NCI-H510A (cell line): ENCODE results near the gene ZKSCAN8.
"Not testable (repeated sequence)": the region's sequence is repeated elsewhere in the genome, so short reads cannot be mapped to it uniquely, and the experiment has no call there.

Experiments used
- DNase-seq: peaks from one replicate; lab custom pipeline; 2025; lab: John Stamatoyannopoulos, UW

Gene ZKSCAN8

DNA sequence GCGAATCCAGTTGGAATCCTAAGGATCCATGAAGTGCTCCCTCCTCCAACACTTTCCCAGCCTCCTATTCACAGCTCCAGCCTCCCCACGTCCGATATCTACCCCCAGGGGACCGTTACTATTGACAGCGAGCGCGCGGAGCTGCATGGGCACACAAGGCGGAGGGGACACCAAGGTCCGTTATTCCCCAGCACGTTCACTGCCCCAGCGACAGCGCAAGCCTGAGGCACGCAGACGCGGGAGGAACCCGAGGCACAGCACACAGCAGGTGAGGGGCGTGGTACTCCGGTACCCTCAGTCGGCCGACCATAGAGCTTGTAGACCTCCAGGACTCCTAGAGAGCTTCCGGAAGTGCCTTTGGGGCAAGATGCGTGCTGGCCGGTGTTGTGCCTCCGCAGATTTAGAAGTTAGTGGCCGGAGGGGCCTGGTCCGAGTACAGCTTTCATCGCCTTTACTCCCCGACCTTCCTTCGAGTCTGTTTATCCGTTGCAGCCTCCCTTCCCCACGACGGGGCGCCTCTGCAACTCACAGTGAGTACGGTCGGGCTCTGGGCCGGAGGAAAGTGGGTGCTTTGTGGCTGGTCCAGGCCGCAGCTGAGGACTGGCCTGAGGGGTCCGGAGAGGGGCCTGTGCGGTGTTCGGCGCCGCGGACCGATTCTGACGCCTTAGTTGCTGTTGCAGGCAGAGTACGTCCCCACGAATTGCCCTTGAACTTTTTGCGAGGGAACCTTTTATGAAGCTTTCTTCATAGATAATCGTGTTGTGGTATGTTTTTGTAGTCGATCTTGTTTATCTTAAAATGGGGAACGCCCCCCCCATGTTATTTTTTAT is at the start of gene ZKSCAN8:
Gene ZKSCAN8, plus strand, starts transcription at position 384 of the 830 bp plus-strand sequence. CDS start 6,525 bp downstream, outside the sequence.
- DNase-seq, result peak; percentile 92

DNA sequence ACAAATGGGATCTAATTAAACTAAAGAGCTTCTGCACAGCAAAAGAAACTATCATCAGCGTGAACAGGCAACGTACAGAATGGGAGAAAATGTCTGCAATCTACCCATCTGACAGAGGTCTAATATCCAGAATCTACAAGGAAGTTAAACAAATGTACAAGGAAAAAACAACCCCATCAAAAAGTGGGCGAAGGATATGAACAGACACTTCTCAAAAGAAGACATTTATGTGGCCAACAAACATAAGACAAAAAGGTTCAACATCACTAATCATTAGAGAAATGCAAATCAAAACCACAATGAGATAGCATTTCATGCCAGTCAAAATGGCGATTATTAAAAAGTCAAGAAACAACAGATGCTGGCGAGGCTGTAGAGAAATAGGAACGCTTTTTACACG is 39.5 kb upstream of the ZKSCAN8 start:
- not testable (repeated sequence) for DNase-seq

DNA sequence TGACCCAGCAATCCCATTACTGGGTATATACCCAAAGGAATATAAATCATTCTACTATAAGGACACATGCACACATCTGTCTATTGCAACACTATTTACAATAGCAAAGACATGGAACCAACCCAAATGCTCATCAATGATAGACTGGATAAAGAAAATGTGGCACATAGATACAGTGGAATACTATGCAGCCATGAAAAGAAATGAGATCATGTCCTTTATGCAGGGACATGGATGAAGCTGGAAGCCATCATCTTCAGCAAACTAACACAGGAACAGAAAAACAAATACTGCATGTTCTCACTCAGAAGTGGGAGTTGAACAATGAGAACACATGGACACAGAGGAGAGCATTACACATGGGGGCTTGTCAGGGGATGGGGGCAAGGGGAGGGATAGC is 39.0 kb upstream of the ZKSCAN8 start:
- not testable (repeated sequence) for DNase-seq

DNA sequence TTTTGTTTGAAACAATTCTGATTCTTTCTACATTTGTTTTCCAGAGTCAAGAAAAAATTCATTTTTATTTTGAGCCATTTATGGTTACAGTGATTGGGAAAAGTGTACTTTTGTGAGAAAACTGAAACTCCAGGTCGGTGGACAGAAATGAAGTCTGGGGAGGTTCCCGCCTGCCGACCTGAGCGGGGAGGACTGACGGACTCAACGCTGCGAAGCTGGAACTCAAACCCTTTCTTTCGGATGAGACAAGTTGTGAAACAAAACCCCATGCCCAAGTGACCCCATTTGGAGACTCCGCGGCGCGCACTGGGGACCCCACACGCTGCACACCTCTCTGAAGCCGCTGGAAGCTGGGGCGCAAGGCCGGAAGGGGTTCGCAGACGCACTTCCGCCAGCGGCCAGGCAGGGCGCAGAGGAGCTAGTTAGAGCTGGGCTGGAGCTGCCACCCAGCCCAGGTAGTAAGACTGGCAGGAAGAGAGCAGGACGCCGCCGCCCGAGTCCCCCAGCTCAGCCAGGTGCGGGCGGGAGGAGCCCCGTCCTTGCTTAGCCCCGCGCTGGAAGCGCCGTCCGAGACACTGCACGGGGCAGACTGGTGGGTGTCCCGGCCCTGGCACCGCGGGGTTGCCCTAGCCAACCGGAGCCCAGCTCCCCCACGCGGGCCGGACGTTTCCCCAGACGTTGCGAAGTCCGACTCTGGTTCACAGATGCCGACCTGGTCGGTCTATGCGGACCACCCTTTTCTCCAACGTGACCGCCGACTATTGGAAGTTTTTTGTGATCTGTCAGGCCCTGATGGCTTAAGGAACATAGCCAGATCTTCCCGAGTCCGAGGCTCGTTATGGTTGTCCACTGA is 37.1 kb upstream of the ZKSCAN8 start:
- peak; percentile 64 for DNase-seq

DNA sequence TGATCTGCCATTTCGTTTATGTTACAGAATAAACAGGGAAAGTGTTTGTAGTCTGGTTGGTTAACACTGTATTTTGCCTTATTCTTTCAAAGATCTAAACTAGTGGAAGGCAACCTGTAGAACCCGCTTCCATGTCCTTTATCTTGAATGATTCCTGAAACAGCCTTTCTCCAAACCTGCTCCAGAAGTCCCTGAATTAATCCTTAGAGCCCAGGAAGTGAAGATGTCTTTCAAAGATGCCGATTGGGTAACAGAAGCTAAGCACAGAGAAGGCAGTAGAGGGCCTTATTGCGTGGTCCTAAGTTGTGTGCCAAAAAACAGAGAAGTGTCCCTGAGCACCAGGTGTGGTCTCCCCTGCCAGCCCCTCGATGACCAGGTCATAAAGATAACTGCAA is 36.4 kb upstream of the ZKSCAN8 start:
- no peak for DNase-seq

DNA sequence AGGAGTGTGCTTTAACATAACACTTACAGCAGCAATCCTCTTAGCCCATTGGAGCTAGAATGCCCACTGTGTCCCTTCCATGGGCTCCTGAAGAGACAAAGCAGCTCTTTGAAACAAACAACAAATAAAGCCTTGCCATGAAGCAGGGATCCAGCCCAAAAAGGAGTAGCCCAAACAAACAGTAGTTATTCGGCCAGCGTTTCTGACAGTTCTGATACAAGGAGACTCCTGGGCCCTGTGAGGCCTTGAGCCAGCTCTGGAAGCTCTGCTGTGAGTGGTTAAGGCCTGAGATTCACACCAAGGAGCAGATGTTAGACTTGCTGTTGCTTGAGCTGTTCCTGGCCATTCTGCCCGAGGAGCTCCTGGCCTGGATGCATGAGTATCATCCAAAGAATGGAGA is 34.2 kb upstream of the ZKSCAN8 start:
- no peak for DNase-seq

DNA sequence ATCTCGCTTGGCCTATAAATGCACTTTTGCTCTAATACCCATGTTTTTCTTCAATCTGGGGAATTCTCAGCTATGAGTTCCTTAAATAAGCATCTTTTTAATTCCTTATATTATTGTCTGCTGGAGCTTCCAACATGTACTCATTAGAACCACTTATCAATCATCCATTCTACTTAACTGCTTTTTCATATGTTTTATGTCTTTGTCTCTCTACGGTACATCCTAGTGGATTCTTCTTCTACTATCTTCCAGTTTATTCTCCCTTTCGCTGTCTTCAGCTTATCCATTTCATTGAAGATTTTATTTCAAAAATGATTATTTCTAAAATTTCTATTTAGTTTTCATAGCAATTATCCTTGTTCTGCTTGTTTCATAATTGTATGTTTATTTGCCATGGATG is 29.7 kb upstream of the ZKSCAN8 start:
- DNase-seq, result no peak

DNA sequence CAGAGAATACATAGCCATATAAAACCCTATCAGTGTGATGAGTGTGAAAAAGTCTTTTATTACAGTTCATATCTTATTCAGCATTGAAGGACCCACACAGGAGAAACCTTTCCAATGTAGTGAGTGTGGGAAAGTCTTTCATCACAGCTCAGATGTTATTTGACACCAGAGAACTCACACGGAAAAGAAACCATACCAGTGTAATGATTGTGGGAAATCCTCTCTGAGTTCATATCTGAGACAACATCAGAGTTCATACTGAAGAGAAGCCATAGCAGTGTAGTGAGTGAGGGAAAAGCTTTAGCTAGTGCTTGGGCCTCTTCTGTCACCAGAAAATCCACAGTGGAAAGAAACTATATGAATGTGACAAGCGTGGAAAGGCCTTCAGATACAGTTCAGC is 25.9 kb upstream of the ZKSCAN8 start:
- no peak for DNase-seq

DNA sequence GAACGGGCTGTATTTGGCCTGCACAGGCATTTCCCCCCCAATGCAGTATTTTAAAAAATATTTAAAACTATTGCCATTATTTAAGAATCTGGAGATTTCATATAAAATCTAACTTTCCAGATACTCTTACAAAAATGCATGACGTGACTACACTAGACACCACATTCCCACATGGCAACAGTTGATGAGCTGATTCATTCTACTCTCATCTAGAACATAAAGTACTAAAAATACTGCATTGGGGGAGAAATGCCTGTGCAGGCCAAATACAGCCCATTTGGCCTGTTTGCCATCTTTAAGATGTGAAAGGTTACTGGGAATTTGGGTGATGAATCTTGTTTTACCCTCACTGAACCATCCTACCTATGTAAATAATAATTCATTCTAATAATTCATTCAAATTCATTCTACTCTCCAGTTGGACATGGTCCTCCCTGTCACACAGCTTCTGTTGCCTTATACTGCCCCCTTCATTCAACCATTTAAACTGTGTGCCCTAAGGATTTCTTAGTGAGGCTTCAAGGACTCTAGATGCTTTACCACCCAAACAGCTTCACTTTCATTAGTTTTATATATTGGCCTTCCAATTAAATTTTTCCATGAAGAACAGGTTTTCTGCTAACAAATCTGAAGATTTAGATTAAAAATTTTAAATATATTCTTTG is 24.2 kb upstream of the ZKSCAN8 start:
- no peak for DNase-seq

DNA sequence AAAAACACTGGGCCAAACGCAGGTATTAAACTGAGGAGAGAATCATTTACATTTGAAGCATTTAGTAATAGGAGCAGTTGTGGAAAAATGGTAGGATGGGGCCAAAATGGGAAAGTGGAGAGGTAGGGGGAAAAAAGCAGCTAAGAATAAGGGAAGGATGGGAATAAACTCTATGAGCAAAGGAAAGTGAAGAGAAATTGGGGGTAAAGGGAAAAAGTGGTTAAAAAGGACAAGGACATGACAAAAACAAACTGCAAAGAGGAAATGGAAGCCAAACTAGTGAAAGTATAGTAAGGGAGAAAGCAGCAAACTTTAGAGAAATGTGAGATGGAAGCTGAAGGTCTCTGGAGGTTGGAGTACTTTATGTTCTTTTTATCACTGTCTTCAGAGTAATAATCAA is 23.5 kb upstream of the ZKSCAN8 start:
- no peak for DNase-seq

DNA sequence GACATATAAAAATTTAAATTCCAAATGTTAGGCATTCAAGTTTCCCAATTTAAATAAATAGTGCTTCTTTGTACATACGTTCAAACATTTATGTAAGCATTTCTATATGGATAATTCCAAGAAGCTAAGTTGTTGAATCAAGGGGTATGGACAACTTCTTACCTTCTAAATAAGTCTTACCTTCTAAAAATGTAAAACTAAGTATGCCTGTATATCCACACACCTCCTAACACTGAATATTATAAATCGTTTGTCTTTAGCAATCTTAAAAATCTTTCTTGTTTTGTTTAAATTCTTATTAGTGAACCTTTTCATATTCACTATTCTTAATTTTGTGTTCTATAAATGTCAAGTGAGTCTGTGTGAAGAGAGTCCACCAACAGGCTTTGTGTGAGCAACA is 19.8 kb upstream of the ZKSCAN8 start:
- DNase-seq, result no peak

DNA sequence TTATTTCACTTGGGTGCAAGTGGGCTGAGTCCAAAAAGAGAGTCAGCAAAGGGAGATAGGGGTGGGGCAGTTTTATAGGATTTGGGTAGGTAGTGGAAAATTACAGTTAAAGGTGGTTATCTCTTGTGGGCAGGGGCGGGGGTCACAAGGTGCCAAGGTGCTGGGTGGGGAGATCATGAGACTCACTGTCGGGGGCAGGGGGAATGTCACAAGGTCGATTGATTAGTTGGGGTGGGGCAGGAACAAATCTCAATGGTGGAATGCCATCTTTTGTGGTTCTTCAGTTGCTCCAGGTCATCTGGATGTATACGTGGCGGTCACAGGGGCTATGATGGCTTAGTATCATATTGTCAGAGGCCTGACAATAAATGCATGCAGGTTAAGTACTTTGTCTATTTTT is 19.4 kb upstream of the ZKSCAN8 start:
- not testable (repeated sequence) for DNase-seq

DNA sequence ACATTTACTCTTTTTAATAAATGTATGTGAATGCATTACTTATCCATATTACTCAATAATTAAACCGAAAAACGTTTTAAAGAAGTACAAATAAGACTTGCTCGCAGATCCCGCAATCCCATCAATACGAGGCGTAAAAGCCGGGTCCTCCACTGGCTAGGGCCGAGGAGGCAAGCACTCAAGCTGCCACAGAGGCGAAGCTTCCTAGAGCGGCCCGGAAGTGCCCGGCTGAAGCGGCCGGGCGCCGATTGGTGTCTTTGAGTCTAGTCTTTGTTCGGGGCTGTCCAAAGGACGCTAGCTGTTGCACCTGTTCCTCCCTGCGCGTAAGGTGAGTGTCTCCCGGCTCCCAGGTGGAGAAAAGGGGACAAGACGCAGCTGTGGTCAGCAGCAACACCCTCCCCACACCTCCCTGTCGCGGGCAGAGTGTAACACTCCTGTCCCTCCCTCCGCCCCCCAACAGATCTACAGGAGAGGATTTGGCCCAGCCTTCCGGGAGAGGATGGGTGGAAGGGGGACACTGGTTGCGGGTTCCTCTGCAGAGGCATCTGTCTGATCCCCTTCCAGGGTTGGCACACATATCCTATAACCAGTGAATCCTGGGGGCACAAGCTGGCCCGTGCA is 17.2 kb upstream of the ZKSCAN8 start, which contains the start of gene ZSCAN16:
Gene ZSCAN16, plus strand, starts transcription at position 260 of the 621 bp plus-strand sequence. CDS start 835 bp downstream, outside the sequence.
- DNase-seq, result peak; percentile 77

DNA sequence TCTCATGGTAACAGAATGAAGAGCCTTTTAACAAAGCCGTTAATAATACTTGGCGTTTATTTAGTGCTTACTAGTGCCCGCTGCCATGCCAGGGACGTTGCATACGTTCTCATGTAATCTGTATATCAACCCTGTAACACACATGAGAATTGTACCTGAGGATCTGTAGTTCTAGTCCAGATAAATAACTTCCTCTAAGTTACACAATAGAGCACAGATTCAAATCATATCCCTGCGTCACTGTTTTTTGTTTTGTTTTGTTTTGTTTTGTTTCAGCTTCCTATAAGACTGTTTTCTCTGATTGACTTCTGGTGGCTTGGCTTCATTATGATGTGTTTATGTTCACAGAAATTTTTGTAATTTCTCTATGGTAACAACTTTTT is 16.7 kb upstream of the ZKSCAN8 start:
- no peak for DNase-seq

DNA sequence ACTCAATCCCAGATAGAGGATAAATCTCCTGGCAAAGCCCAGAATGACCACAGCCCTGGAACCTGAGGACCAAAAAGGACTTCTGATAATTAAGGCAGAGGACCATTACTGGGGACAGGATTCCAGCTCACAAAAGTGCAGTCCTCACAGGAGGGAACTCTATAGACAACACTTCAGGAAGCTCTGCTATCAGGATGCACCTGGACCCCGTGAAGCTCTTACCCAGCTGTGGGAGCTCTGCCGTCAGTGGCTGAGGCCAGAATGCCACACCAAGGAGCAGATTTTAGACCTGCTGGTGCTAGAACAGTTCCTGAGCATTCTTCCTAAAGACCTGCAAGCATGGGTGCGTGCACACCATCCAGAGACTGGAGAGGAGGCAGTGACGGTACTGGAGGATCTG is 16.3 kb upstream of the ZKSCAN8 start:
- no peak for DNase-seq

DNA sequence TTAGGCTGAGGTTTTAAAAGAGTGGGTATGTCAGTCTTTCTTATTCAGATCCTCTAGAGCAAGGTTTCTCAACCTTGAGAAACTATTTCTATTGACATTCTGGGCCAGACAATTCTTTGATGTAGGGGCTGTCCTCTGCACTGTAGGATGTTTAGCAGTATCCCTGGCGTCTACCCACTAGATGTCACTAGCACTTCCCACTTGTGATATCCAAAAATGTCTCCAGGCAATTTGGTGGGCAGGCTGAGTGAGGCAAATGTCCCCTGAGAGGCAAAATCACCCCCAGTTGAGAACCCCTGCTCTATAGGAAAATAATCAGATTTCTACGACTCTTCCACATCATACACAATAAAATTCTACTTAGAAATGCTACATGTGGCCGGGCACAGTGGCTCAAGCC is 7.7 kb upstream of the ZKSCAN8 start:
- DNase-seq, result no peak

DNA sequence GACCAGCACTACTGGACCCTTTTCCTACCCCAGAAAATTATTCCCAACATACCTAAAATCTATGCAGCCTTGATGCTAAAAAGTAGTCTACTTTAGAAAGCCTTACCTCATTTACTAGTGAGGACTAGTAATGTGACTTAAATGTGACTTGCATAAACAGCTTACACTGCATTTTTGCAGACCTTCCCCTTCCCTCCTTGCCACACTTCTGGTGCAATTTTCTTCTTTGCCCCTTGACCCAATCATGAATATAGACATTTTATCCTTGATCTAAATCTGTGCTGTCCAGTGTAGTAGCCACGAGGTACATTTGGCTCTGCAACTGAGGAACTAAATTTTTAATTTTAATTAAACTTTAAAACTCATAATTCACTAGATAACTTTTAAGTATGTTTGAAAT is 7.0 kb upstream of the ZKSCAN8 start:
- no peak for DNase-seq

DNA sequence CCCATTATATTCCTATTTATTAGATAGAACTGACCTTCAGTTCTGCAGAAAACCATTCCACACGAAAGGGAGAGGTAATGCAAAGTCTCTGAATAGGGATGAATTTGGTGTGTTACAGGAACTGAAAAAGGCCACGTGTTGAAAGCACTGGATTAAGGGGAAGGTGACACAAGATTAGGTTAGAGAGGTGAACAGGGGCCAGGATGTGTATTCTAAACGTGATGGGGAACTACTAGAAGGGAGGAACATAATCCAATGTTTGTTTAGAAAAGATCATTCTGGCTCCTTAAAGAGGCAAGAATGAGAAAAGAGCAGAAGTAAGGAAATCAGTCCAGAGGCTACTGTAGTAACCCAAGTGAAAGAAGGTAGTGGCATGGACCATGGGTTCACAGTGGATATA is 6.3 kb upstream of the ZKSCAN8 start:
- no peak for DNase-seq

DNA sequence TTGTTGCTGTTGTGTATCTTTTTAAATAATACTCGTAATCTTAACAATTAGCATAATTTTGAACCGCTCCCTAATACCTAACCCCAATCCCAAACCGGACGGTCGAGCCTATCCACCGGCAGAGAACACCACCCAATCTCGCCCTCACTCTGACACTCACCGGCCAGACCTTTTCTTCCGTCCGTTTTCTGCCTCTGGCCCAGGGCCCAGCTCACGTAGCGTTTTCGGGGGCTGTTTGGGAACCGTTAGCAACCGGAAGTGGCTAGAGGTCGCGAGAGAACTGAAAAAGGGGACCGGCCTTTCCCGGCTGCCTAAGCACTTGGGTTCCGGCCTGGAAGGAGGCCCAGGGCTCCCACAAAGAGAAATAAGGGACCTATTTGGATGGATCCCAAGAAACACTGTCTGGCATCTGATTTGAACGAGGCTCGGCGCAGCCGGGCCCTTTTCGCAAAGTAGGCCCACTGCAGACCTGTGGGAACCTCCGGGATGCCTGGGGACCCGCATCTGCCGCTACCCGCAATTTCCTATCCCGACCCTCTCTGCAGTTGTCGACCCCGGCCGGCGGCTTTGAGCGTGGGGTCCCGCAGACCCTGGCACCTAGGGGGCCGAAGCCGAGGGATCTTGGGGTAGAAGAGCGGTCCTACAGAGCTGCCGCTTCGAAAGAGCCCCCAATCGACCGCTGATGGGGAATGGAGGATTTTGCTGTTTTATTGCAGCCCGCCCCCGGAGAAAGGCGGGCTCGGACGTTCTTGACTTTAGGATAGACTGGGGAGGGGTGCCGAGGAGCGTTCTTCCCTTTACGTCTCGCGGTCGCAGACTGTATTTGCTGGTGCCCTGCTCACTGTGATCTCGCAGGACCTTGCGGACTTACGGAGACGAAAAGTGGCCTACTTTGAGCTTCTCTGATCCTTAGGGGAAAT is 4.8 kb upstream of the ZKSCAN8 start:
- DNase-seq, result peak; percentile 77

DNA sequence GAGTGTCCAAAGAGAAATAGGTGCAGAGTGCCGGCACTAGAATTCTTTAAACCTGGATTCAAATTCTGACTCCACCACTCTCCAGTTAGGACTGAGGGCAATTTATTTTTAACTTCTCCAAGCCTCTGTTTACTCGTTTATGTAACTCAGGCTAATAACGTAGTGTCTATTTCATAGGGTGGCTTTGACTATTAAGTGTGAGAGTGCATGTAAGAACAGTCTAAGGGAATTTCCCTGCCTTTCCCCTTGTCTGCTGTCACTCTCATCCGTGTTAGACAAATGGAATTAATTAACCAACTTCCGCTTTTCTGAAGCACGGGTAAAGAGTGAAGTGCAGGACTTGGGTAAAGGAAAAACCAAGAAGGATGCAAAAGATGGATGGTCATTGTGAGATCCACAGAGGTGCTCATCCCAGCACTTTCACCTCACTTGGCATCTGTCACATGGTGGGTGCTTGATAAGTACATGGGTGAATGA is 4.1 kb upstream of the ZKSCAN8 start:
- DNase-seq, result no peak
